Measurements from ENCODE around the gene CAMKMT.
"Not testable (repeated sequence)": the region's sequence is repeated elsewhere in the genome, so short reads cannot be mapped to it uniquely, and the experiment has no call there.

The CAMKMT gene

DNA sequence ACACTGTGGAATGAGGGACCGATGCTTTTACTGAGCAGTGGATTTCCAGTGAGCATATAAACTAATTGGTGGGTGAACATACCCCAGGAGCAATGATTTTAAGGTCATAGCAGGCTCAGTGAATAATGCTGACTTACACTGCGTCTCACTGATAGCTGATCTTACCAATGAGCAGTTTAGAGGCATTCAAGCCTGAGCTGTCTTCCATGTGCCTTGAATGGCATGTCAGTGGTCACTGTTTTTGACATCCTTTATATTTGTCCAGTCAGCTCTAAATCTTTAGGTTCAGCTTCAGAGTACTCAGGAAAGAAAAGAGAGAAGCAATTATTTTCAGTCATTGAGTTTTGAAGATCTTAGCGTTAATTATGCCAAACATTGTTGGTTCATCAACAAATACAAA is 88.3 kb downstream of the CAMKMT start:
- DNase-seq = no peak

DNA sequence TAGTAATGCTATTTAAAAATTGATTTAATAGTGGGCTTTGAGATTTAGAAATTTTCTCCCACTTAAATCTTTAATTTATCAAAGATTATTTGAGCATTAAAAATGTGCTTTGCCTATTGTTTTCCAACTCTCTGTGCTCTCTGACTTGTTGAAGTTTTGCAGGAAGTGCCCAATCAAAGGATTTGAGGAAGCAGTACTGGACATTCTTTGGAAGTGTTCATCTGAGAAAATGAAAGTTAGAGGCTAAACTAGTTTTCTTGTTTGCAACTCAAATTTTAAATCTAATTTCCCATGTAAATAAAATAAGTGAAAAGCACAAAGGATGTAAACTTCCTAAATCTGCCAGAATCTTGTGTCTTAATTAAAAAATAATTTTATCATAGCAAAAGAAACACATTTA is 89.1 kb downstream of the CAMKMT start:
- DNase-seq = no peak

DNA sequence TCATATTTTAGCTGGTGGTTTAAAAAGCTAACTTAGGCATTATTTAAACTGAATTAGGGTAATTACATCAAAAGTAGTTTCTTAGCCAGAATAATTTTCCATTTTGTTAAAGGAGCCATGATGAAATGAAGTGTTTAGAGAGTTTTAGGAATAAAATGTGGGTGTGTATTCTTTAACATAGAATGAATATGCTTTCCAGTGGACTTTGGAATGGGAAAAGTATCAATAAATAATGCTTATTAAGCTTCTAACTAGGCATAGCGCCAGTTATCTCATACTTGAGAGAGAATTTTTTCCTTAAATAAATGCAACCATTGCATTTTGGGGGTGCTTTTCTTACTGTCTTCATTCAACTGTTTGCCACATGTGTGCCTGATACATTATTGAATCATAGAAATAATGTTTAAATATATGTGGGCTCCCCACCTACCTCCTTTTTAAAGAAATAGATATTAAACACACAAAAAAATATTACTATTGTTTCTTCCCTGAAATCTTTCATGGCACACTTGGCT is 90.4 kb downstream of the CAMKMT start:
- DNase-seq = no peak

DNA sequence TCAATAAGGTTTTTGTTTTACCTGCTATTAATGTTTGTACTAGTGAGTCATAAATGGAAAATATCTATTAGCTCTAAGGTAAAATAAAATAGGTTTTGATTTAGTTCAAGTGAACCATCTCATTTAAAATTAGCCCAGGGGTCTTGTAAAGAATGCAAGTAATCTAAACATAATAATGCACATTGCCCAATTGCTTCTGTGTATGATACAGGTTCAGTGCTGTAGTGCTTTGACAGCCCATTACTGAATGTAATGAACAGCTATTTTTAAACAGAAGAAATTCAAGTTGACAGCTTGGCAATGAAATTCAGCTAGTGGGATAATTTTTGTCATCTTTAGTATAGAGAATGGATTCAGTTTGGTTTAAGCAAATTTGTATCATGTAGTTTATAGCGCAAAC is 91.5 kb downstream of the CAMKMT start:
- no peak for DNase-seq

DNA sequence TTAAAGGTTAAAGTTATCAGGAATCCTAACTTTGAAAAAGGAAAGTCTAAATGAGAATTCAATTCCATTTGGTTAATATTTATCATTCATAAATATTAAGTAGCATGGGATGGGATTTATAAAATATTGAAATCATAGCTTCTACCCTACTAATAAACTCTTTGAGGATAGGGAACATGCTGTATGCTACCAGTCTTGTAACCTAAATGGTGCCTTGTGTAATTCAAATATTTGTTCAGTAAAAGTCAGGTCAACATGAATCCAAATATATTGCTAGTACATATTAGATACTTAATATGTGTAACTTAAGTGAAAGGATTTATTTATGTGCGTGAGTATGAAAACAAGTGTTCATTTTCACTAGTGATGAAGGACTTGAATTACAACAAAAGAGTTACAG is 94.1 kb downstream of the CAMKMT start:
- no peak for DNase-seq

DNA sequence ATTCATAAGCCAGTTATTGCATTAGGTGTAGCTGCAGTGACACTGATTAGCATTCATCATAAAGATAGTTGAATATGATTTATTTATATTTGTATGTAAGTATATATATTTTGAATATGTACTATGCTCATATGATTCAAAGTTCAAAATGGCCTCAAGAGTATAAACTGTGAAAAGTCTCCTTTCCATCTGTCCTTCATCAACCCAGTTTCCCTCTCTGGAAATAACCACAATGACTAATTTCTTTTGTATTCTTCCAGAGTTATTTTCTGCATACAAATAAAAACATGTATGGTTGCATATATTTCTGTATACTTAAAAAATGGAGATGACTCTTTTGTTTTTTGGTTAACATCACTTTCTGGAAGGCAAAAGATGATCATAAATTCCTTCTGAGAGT is 95.2 kb downstream of the CAMKMT start:
- no peak for DNase-seq

DNA sequence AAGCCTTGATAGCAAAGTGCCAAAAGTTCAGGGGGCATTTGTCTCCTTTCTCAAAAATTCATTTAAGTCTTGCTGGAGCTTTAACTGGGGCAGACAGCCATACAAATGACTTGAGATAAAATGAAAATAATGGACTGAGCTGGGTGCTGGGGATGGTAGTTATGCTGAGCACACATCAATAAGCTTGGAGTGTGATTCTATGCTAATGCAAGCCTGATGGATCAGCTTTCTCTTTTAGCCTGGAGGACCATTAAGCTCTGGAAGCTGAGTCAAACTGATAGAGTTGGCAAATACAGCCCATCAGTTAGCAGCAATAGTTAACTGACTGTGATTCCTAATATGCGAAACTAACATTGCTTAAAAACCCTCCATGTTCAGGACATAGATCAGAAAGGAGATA is 98.0 kb downstream of the CAMKMT start:
- DNase-seq = no peak

DNA sequence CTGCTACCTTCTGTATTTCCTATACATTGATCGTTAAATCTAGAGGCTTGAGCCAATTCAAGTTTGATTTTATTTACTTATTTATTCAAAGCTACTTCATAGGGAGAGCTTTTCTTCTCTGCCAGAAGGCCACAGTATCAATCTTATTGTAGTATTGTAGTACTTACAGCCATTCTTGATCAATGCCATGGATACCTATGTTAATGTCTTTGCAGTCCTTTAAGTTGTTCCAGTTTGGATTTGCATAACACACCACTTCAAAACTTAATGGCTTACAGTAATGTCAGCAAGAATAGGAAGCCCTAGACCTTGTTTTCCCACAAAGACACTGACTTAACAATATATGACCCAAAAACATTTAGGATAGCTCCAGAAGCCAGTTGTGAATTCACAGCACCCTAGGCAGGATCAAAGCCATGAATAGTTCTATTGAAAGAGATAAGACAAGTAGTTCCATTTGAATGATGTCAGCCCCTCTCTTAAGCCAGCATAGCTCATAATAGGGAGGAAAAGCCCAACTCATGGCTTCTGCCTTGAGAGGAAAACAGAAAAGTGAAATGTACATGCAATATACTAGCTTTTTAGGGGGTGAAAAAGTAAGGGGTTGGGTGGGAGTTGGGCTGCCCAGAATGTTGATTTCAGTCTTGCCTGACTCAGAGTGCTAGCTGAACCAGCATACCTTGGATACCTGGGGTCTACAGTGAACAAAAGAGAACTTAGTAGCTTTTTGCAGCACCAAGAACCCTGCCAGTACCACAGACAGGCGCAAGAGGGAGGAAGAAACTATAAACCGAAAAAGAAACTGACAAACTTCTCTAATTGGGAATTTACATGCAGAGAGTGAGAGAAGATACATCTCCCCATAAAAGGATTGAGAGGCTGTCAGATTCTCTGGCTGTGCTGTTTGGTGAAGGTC is 101.4 kb downstream of the CAMKMT start:
- no peak for DNase-seq

DNA sequence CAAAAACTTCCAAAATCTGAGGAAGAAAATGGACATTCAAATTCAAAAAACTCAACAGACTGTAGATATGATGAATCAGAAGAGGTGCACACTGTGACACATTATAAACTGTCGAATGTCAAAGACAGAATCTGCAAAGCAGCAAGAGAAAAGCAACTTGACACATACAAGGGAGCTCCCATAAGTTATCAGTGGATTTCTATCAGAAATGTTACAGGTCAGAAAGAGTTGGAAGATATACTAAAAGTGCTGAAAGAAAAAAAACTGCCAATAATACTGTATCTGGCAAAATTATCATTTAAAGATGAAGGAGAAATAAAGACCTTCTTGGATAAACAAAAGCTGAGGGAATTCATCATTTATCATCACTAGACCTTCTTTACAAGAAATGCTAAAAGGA is 102.7 kb downstream of the CAMKMT start:
- DNase-seq = no peak

DNA sequence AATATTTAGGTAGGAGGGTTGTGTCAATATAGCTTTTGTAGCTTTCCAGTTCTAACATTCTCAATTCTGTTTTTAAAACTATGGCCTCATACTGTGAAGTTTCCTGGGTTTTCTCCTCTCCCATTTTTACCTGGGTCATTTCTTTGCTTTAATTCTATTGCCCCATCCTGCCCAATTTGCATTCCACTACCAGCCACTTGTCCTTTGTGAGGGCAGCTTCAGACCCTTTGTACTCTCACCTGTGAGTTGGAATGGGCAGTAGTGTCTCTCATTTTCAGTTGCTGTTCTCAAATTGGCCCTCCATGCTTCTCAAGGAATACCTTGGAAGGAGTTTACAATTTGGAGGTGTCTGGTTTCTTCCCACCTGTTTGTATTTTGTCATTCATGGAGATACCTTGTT is 108.4 kb downstream of the CAMKMT start:
- DNase-seq = no peak

DNA sequence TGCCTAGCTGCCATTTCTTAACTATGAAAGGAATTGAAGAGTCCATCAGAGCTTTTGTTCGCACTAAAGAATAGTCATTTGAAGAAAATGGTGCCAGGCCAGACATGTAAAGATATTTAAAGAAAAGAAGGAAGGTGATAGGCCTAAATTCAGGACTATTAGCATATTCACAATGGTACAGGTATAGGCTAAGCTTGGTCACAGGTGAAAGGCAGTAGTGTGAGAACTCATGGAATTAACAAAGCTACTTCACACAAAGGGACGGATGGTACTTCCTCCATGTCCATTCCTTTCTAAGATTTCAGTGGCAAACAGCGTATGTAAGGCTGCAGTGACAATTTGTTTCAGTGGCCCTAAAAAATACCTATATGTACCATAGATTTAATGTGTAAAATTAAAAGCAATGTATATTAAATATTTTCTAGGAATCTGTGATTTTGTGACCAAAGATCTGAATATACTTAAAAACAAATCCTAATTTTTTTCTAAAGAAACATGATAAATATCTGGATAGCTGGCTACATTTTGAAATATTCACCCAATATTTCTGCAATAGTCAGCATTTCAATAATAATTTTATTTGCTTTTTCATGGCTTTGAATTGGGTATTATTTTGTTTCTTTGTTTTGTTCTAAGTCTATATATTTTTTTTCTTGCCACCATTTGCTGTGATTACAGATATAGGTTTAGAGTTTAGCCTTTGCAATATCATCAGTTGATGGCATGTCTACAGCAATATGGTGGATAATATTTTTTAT is 116.1 kb downstream of the CAMKMT start:
- no peak for DNase-seq

DNA sequence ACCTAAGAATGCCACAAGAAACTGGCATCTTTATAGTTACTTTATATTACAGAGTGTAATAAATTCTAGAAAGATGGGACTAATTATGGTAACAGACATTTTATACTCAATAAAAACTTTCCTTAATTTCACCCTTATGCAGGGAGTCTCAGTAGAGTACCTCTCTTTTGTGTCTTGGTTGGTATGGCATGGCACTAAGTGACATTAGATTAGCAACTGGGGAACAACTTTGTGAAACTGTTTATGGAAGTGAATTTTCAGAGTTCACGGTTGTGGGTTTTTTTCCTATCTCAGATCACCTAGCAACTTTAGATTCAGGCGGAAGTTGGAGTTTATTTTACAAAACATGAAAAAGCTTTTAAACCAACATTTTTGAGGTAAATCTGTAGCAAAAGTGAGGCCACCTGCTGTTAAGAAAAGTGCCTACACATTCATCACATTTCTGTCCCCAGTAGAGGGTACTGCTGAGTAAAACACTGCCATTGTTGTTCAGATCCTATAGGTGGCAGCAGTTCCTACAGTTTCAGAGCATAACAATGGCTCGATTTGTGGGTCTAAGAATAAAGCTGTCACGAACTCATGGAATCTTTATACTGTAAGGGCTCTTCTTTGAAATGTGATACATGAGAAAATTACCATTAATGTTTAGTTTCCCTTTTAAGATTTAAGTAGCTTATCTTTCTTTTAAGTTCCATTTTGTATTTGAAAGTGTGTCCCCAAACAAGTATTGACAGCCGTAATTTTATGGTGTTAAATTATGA is 117.6 kb downstream of the CAMKMT start:
- DNase-seq = peak; percentile 32

DNA sequence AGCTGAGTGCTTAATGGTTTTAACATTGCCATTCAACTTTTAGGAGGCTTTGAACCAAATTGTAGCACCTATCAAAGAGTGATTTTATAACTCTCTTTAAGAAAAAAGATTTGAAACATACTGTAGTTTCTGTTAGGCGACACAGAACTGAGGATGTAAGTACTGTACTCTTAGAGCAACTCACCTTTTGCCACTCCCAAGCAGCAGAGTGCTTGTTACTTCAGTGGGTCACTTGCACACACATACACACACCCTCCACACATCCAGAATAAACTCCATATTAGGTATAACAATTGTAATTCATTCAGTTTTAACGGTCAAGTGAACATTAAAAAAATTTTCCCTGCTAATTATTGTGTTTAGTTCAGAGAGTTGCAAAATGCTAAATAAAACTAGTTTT is 118.3 kb downstream of the CAMKMT start:
- DNase-seq = no peak

DNA sequence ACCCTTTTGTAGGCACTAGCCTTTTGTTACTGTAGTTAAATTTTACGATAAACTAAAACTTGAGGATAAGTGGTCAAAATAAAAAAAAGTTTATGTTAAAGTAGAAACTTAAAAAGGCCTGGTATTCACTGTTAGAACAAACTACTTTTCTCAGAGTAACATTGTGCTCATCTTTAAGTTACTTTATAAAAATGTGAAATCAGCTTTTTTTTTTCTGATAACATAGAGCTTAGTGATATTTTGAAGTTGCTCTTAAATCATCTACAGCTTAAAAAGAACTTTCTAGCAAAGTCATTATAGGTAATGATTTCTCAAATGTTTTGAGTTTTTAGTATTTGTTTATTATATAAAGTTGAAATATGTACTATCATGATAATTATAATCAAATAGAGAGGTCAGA is 125.3 kb downstream of the CAMKMT start:
- no peak for DNase-seq

DNA sequence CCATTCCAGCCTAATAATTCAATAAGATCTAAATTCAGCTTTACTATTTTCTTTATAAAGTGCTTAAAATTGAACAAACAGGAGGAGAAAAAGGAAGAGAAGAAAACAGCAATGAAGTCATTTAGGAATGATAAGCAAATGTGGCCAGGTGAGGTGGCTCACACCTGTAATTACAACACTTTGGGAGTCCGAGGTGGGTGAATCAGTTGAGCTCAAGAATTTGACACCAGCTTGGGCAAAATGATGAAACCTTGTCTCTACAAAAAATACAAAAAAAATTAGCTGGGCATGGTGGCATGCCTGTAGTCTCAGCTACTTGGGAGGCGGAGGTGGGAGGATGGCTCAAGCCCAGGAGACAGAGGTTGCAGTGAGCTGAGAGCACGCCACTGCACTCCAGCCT is 129.0 kb downstream of the CAMKMT start:
- DNase-seq = no peak

DNA sequence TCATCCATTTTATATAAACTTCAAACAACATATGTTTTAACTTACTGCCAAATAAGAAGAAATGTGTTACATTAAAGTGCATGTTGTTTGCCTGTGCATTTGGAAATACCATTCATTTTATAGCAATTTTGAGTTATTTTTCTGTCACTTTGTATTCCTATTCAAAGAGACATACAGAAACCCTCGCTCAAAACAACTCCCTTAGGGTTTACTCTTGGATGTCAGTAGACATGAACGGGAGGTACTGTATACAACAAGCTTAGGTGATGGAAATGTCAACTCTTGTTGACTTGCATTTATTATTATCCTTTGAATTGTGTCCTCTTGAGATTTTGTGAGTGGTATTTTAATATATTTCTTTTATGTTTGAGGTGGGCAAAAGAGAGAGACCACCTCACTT is 132.3 kb downstream of the CAMKMT start:
- DNase-seq = no peak

DNA sequence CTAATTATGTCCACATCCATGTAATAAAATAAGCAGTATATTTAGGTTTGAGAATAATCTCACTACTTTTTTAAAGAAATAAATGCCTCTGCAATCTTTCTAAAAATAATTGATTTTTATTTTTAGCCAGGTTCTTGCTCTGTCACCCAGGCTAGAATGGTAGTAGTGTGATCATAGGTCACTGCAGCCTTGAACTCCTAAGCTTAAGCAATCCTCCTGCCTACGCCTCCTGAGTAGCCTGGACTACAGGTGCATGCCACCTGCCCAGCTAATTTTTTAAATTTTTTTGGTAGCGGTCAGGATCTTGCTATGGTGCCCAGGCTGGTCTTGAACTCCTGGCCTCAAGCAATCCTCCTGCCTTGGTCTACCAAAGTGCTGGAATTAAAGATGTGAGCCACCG is 133.3 kb downstream of the CAMKMT start:
- no peak for DNase-seq

DNA sequence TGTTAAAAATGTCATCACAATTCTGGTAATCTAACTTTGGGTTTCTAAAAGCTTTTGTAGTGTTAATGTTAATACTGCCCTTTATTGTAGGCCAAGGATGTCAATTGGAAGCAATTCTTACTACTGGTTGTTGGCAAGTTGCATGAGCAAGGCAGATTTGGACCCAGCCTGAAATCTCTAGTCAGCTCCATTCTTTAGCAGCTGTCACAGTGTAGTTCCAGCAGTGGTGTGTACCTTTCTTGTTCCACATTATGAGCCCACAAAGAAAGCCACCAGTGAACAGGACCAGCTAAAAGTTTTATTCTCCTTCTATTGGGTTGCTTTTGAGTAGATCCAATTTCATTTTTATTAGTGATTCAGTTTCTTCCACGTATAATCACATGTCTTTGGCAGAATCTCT is 133.8 kb downstream of the CAMKMT start:
- no peak for DNase-seq

DNA sequence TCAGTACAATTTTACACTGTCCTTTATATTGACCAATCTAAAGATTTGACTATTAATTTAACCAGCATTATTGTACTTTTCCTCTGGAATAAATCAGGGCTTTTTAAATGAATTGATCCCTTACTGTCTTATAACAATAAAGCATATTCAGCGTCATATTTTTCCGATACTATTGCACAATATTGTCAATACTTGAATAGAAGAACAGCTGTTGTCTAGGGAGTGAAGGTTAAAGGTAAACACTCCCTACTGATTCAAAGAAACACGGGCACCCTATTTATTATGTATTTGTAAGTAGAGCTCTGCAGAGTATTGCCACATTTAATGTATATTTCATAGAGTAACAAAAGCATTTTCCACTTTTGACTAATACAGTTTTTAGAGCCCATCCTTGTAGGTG is 134.4 kb downstream of the CAMKMT start:
- DNase-seq = no peak

DNA sequence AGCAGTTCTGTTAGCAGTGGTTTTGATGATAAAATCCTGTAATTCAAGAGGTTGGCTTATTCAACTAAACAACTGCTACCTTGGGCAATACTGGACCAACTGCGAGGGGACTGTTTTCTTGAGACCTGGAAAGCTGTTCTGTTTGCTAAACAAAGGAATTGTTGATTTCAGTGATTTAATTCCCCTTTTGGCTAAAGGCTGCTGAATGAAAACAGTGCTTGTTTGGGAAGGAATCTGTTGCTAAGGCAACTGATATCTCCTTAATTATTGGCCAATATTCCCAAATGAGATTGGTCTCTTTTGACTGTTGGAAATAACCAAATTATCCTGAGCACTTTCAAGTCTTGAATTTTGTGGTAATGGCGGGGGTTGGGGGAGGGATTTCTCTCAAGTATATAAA is 136.8 kb downstream of the CAMKMT start:
- no peak for DNase-seq

DNA sequence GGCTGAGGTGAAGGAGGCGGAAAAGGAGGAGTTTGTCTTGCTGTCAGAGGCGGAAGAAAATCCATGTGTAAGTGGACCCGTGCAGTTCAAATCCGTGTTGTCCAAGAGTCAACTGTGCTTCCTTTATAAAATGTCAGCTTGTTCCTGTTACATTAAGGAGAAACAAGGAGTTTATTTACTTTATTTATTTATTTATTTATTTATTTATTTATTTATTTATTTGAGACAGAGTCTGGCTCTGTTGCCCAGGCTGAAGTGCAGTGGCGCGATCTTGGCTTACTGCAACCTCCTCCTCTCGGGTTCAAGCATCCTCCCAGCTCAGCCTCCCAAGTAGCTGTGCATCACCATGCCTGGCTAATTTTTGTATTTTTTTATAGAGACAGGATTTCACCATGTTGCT is 143.9 kb downstream of the CAMKMT start:
- not testable (repeated sequence) for DNase-seq

DNA sequence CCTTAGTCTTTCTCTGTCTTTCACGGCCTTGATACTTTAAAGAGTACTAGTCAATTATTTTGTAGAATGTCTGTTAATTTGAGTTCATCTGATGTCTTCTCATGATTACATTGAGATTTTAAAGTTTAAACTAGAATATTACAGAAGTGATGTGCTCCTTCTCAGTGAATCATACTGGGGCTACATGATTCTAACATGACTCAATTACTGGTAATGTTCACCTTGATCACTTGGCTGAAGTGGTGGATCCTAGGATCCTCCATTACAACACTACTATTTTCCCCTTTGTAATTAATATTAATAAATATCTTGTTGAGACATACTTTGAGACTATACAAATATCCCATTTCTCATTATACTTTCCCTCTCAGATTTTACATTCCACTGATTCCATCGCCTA is 148.5 kb downstream of the CAMKMT start:
- DNase-seq = no peak

DNA sequence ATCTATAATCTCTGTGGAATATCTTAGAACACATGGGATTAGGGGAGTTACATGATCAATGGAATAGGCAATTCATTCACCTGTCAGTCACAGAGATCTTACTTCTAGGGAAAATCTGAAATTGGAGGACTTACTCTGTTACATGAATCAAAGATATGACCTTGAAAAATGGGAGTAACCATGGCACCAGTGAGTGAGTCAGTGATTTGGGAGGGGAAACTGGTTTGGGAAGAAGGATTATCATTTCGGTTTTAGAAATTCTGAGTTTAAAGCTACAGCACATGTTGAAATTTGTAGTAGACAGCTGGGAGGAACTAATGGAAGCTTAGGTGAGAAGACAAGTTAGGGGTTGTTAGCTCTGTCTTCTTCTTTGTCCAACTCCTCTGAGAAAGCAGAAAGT is 153.7 kb downstream of the CAMKMT start:
- no peak for DNase-seq

Measured in CD4-positive, alpha-beta T cell treated with Interferon gamma for 1 hour (primary cell).